Measurements from ENCODE around the gene CNTLN. TPM values are rescaled to one million over a fixed set of nuclear protein-coding genes. Genes with fewer than 3 reads are reported as not detected.

Gene CNTLN
- total and polyA plus RNA-seq, 8 donors: 0.58 to 28.5 (median 3.3) TPM

DNA sequence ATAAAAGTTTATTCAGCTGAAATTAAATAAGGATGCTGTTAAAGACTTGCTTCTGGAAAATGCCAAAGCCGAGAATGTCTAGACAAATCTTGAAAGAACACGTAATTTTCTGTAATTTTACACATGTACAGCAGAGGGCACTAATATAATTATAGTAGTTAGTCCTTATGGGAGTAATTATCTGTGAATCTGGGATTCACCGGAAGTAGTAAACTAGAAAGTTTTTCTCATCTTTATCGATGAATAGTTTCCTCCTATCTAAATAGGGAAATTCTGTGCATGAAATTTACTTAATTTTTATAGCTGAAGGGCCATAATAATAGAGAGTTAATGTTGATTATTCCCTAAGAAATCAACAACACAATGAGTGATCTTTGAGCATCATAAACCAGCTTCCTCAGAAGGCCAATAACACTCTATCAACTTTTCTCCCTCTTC, 18.4 kb upstream of the CNTLN start:
- Histone ChIP-seq H3K9me3 (no peaks in the 10 kb centered on the region), H3K27me3 (no peaks in the 10 kb centered on the region), H3K4me1 (no peaks in the 10 kb centered on the region), H3K27ac (no peak overlapping the region), H3K36me3 (no peaks in the 10 kb centered on the region), H3K4me3 (no peak overlapping the region)
- 13 to 20% (median 18%) methylated on average over 4 of the region's 4 CpGs for WGBS, 5 donors
- intact Hi-C loops (cut with DNase I; ENCODE audit: low total_unique reads): loop anchor here (10.0 kb wide), 1 partner anchor 348 kb away; no protein-coding TSS in a partner anchor
- TF ChIP-seq POLR2AphosphoS5 (IDR thresholded peaks at IDR 0.05): no peak
- TF ChIP-seq, protein P1, sequence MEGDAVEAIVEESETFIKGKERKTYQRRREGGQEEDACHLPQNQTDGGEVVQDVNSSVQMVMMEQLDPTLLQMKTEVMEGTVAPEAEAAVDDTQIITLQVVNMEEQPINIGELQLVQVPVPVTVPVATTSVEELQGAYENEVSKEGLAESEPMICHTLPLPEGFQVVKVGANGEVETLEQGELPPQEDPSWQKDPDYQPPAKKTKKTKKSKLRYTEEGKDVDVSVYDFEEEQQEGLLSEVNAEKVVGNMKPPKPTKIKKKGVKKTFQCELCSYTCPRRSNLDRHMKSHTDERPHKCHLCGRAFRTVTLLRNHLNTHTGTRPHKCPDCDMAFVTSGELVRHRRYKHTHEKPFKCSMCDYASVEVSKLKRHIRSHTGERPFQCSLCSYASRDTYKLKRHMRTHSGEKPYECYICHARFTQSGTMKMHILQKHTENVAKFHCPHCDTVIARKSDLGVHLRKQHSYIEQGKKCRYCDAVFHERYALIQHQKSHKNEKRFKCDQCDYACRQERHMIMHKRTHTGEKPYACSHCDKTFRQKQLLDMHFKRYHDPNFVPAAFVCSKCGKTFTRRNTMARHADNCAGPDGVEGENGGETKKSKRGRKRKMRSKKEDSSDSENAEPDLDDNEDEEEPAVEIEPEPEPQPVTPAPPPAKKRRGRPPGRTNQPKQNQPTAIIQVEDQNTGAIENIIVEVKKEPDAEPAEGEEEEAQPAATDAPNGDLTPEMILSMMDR (IDR thresholded peaks at IDR 0.05): peak in 4 of 7 experiments; percentile 29 to 43 (median 38)
- peak in 1 of 2 donors; percentile 50 for DNase-seq

DNA sequence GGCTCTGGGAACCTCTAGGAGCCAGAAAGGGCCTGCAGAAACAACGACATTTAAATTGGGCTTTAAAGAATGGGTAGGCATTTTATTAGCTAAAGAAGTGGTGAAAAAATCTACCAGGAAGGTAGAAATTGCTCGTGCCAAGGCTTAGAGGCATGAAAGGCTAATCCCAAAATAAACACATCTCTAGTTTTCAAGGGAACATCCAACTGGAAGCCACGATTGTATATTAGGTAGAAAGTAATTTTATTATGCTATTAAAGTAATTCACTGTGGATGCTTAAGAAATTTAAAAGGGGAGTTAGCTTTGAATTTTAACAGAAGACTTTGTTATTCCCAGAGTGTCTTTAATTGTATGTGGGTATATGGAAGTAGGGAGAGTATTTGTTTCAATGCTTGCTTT, 17.5 kb upstream of the CNTLN start:
- no peak overlapping the region for H3K4me3 ChIP-seq
- intact Hi-C loops (cut with DNase I; ENCODE audit: low total_unique reads): loop anchor here (10.0 kb wide), 1 partner anchor 347 kb away; no protein-coding TSS in a partner anchor
- H3K4me1 ChIP-seq: no peaks in the 10 kb centered on the region
- H3K27me3 ChIP-seq: no peaks in the 10 kb centered on the region
- TF ChIP-seq EP300 (IDR thresholded peaks at IDR 0.05) (no peak), POLR2A (IDR thresholded peaks at IDR 0.05) (no peak), POLR2AphosphoS5 (IDR thresholded peaks at IDR 0.05) (no peak)
- TF ChIP-seq, protein P1 (IDR thresholded peaks at IDR 0.05): no peak
- no peaks in the 10 kb centered on the region for H3K9me3 ChIP-seq
- H3K27ac ChIP-seq: no peak overlapping the region
- no peak for DNase-seq
- H3K36me3 ChIP-seq: no peaks in the 10 kb centered on the region
- WGBS, 5 donors: 37 to 57% (median 45%) methylated on average over 3 of the region's 3 CpGs

DNA sequence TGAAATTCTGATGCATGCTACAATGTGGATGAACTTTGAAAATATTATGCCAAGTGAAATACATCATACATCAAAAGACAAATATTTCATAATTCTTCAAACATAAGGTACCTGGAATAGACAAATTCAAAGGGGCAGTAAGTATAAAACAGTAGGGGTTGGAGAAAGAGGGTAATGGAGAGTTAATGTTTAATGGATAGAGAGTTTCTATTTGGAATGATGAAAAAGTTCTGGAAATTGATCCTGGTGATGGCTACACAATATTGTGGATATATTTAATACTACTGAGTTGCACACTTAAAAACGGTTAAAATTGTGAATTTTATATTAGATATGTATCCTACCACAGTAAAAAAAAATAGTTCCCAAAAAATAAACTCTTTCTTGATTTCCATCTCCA, 14.6 kb upstream of the CNTLN start:
- TF ChIP-seq, protein P1 (IDR thresholded peaks at IDR 0.05): no peak
- TF ChIP-seq POLR2AphosphoS5 (IDR thresholded peaks at IDR 0.05) (no peak), POLR2A (IDR thresholded peaks at IDR 0.05) (no peak), EP300 (IDR thresholded peaks at IDR 0.05) (no peak)
- Histone ChIP-seq H3K9me3 (no peaks in the 10 kb centered on the region), H3K27ac (no peak overlapping the region), H3K4me3 (no peak overlapping the region), H3K4me1 (no peaks in the 10 kb centered on the region), H3K27me3 (no peaks in the 10 kb centered on the region), H3K36me3 (no peaks in the 10 kb centered on the region)
- WGBS, 5 donors: 64 to 89% (median 83%) methylated on average over 1 of the region's 1 CpG
- DNase-seq: no peak
- intact Hi-C loops (cut with DNase I; ENCODE audit: low total_unique reads): no loop called here

DNA sequence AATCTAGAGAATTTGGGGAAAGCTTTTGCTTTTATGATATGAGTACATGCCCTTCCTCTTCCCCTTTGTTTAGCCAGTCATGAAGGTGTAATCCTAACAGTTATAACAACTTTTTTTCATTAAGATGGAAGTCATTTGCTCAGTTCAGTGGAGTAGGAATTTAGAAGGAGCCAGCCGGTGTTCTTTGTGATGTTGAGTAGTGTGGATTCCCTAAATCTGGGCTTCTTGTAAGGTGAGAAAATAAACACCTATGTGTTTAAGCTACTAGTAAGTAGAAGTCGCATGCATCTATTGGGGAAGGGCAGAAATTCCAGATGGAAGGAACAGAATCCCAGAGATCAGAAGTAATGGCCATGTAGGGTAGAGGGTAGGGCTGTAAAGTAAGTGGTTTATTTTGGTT, 13.6 kb upstream of the CNTLN start:
- Histone ChIP-seq H3K9me3 (no peaks in the 10 kb centered on the region), H3K36me3 (no peaks in the 10 kb centered on the region), H3K4me3 (no peak overlapping the region), H3K27me3 (no peaks in the 10 kb centered on the region), H3K4me1 (no peaks in the 10 kb centered on the region), H3K27ac (no peak overlapping the region)
- TF ChIP-seq POLR2AphosphoS5 (IDR thresholded peaks at IDR 0.05) (no peak), POLR2A (IDR thresholded peaks at IDR 0.05) (no peak), EP300 (IDR thresholded peaks at IDR 0.05) (no peak)
- TF ChIP-seq, protein P1 (IDR thresholded peaks at IDR 0.05): no peak
- DNase-seq: no peak
- intact Hi-C loops (cut with DNase I; ENCODE audit: low total_unique reads): no loop called here
- WGBS, 5 donors: 80 to 92% (median 84%) methylated on average over 2 of the region's 2 CpGs
